Stimulated activated CD8-positive, alpha-beta memory T cell treated with anti-CD3 and anti-CD28 coated beads, Interleukin-4, amount 100 ng/mL, for 48 hours (primary cell): Measurements from ENCODE around the gene MAGI2.

Experiments
- DNase-seq: peaks from one replicate; pipeline ENCODE4 v3.0.0-alpha.2; 2020

The MAGI2 gene

GRCh38 chr7:78695826-78696225, 757.6 kb downstream of the MAGI2 start:
- DNase-seq = no peak

- DNase-seq = no peak
These were observed 761.9 kb downstream of the MAGI2 start for GRCh38 chr7:78691584-78691983.

GRCh38 chr7:78690174-78690573, 763.3 kb downstream of the MAGI2 start:
- DNase-seq = no peak

GRCh38 chr7:78688376-78688775, 765.1 kb downstream of the MAGI2 start:
- no peak for DNase-seq

- DNase-seq = no peak
These were observed 767.3 kb downstream of the MAGI2 start for GRCh38 chr7:78686189-78686588.

- DNase-seq = no peak
These were observed 769.3 kb downstream of the MAGI2 start for GRCh38 chr7:78684201-78684600.

- DNase-seq = no peak
These were observed 769.9 kb downstream of the MAGI2 start for GRCh38 chr7:78683566-78683965.

GRCh38 chr7:78679112-78679876, 774.2 kb downstream of the MAGI2 start:
- DNase-seq = no peak

GRCh38 chr7:78677391-78677790, 776.1 kb downstream of the MAGI2 start:
- no peak for DNase-seq

- DNase-seq = no peak
These were observed 778.0 kb downstream of the MAGI2 start for GRCh38 chr7:78675511-78675910.

- no peak for DNase-seq
These were observed 780.2 kb downstream of the MAGI2 start for GRCh38 chr7:78673272-78673671.

- no peak for DNase-seq
These were observed 790.5 kb downstream of the MAGI2 start for GRCh38 chr7:78662939-78663338.

- DNase-seq = no peak
These were observed 803.5 kb downstream of the MAGI2 start for GRCh38 chr7:78649976-78650375.

GRCh38 chr7:78649236-78649635, 804.2 kb downstream of the MAGI2 start:
- no peak for DNase-seq

- no peak for DNase-seq
These were observed 810.7 kb downstream of the MAGI2 start for GRCh38 chr7:78642751-78643150.

- no peak for DNase-seq
These were observed 815.1 kb downstream of the MAGI2 start for GRCh38 chr7:78638364-78638763.

- DNase-seq = no peak
These were observed 816.7 kb downstream of the MAGI2 start for GRCh38 chr7:78636727-78637126.

- DNase-seq = no peak
These were observed 818.3 kb downstream of the MAGI2 start for GRCh38 chr7:78635026-78635793.

- no peak for DNase-seq
These were observed 819.4 kb downstream of the MAGI2 start for GRCh38 chr7:78634093-78634492.

GRCh38 chr7:78620920-78621319, 832.5 kb downstream of the MAGI2 start:
- DNase-seq = no peak

- DNase-seq = no peak
These were observed 836.9 kb downstream of the MAGI2 start for GRCh38 chr7:78616539-78616938.

- no peak for DNase-seq
These were observed 844.2 kb downstream of the MAGI2 start for GRCh38 chr7:78609281-78609680.

- no peak for DNase-seq
These were observed 846.4 kb downstream of the MAGI2 start for GRCh38 chr7:78607099-78607498.

- DNase-seq = no peak
These were observed 848.3 kb downstream of the MAGI2 start for GRCh38 chr7:78605119-78605518.
